ENCODE measurements around the gene DNLZ.

DNA sequence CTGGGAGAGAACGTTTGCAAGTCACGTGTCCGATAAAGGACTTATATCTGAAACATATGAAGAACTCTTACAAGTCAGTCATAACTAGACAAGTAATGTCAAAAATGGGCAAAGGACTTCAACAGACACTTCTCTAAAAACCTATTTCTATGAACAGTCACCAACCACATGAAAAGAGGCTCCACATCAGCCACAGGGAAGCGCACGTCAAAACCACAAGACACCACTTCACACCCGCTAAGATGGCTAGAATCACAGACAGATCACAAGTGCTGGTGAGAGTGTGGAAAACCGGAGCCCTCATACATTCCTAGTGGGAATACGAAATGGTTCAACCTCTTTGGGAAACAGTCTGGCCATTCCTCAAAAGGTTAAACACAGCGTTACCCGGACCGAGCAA lies 21.5 kb upstream of the DNLZ start:
- TF ChIP-seq ZNF274 (IDR thresholded peaks at IDR 0.05; ENCODE audit: low read depth, low read length) (no peak), SUZ12 (IDR thresholded peaks at IDR 0.05; ENCODE audit: extremely low read depth, insufficient read depth, insufficient read length) (no peak), YY1 (IDR thresholded peaks at IDR 0.05; ENCODE audit: insufficient read depth, insufficient read length) (no peak)
